Smooth muscle cell of the brain vasculature (primary cell): ENCODE measurements around the gene TRAK1.
A peak's percentile ranks its signal among the peaks of the same experiment; 100 is the strongest.

Experiments used
- DNase-seq: peaks from one replicate; pipeline ENCODE4 v3.0.0-alpha.2; 2012; ENCODE audit warnings: low read depth, low spot score

Gene TRAK1

DNA sequence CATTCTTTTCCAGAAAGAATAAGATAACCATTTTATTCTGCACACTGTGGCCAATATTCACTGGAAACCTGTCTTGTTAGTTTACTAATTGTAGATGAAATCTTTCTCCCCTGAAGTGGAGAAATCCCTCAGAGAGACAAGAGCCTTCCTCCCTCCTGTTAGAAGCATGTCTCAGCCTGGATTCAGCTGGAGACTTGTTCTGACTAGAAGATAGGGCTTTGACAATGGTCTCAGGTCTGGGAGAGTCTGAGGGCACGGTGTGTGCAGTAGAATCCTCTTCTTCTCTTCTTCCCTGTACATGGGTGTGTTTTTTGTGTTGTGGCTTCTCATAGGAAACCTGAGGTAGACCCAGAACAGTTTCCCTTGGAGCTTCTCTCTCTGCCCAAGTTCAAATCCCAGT, 154.9 kb downstream of the TRAK1 start:
- DNase-seq: no peak

DNA sequence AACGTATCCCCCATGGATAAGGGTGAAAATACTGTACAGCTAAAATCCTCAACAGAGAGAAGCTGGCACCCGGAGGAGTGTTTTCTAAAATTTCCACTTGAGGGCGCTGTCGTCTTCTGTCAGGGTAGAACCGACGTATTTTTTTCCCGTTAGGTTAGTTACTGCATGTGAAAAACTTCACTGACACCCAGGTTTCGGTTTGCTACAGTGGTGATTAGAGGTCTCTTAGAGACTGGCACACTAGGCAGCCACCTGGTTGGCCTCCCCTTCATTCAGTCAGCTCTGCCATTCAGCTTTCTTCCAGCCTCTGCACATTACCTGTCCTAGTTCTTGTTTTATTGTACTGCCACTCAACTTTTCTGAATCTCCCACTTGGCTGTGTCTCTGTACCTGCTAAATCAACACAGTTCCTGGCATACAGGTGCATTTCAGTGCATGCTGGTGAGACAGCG, 156.4 kb downstream of the TRAK1 start:
- DNase-seq: peak; percentile 23

- no peak for DNase-seq
These were observed 159.6 kb downstream of the TRAK1 start for GRCh38 chr3:42250761-42251160.

DNA sequence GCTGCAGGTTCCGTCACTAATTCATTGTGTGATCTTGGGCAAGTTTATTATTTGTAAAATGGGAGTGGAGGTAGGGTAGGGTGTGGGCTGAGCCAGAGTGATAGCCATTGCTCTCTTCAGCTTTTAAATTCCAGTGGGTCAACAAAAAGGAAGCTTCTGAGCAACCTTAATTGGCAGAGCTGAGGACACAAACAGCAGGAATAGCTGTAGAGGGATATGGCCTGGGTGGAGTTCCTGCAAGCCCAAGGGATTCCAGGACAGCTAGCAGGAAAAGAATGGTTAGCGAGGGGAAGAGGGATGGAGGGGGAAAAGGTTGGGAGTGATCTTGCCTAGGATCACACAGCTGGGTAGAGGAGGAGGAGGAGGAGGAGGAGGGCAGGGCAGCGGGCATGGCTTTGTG, 163.4 kb downstream of the TRAK1 start:
- no peak for DNase-seq

DNA sequence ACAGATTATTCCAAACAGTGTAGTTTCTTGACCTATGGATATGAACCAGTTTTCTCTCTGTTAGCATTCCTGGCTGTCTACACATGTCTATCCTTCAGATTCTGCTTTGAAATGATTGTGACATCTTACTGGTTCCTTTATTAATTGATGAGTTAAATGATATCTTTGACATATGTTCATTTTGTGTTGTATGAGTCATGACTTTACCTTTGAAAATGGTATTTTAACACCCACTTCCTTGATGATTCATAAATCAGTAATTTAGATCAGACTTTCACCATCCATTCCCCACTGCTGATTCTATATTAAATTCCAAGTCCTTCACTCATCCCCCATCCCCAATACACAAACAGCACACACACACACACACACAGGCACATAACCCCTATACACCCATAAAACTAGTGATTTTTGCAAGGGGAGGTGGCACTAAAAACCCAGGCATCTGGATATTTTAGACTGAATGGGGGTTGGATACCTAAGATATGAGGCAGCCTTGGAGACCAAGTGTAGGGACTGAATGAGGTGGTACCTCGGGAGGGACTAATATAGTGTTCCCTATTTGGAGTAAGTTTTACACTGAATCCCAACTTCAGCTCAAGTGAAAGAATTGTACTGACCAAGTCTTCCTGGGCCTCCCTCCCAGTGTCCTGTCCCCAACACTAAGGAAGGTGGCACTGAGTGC, 165.1 kb downstream of the TRAK1 start:
- DNase-seq: no peak

DNA sequence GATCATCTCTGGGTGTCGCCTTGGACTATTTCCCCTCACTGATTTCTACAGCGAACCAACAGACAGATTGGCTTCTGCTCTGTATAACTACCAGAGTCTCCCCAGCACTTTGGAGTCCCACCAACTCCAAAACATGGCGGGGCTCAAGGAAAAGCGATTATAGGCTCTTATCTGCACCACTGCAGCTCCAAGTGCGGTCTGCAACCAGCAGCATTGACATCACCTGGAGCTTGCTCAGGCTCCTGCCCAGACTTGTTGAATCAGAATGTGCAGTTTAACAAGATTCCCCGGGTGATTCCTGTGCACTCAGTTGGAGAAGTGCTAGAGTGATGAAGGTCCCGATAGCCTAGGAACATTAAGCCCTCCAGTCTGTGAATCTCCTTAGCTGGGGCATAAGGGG, 165.8 kb downstream of the TRAK1 start:
- DNase-seq: no peak

GRCh38 chr3:42262525-42262924, 171.4 kb downstream of the TRAK1 start:
- DNase-seq: no peak

GRCh38 chr3:42263354-42264346, 172.5 kb downstream of the TRAK1 start:
- DNase-seq: no peak

DNA sequence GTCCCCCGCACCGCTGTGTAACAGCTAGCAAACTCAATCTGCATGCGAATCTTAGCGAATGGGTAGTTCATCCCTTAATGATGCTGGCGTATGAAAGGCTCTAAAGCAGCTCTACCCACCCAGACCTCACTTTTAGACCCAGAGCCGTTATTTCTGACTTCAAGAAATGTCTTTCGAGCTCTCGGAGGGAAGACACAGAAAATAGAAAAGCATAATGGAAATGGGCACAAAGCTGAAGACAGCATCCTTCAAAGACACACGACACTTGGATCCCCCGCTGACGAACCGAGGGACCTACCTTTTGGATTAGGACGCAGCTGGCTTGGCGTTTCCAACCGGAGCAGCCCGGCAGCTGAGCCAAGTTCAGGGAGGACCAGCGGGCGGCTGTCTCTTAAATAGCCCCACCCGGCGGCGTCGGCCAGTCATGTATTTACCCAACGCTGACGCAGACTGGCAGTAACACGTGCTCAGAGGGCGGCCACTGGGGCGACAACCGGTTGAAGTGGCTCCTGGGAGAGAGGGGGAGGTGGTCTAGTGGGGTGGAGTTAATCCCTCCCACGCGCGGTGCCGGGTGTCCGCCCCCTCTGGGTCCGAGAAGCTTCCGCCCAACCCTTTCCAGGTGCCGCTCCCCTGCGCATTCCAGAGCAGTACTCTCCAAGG, 173.4 kb downstream of the TRAK1 start:
- DNase-seq: peak; percentile 9

GRCh38 chr3:42265059-42265991, 174.2 kb downstream of the TRAK1 start:
- DNase-seq: peak; percentile 6

GRCh38 chr3:42266085-42266484, 174.9 kb downstream of the TRAK1 start, which contains the start of gene CCK:
CCK (minus strand) TSS chr3:42266185; CDS start chr3:42263630, 2,555 bp downstream.
- DNase-seq: no peak

DNA sequence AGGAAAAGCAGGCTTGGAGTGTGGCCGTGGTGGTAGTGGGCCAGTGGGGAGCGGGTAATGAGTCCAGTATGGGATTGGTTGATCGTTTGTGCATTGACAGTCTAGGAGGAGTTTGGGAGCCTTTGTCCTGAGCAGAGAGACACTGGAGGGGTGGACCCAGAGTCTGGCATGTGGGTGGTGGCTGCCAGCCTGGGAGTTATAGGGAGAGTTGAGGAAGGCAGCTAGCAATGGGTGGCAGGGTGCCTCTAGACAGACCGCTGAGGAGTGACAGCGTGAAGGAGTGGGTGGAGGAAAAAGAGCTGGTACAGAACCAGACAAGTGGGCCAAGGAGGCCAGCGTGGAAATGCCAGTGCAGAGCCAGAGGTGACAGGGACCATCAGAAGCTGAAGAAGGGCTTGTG, 176.7 kb downstream of the TRAK1 start:
- no peak for DNase-seq

GRCh38 chr3:42269647-42270046, 178.5 kb downstream of the TRAK1 start:
- no peak for DNase-seq

DNA sequence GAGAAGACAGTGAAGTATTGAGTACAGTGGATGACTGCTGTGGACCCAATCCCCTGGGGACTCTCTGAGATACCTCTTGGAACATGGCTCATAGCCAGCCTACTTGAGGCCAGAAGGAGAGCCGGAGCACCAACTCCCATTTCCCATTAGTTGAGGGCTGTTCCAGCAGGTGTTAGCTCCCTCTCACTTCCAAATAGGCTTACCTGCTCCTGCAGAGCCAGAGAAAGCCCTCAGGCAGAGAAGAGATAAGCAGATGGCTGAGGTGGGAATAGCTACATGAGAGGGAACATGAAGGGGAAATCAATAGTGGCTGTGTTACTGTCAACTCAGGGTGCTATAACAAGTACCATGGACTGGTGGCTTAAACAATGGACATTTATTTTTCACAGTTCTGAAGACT, 179.4 kb downstream of the TRAK1 start:
- no peak for DNase-seq

GRCh38 chr3:42271786-42272185, 180.6 kb downstream of the TRAK1 start:
- DNase-seq: no peak

- no peak for DNase-seq
These were observed 182.2 kb downstream of the TRAK1 start for GRCh38 chr3:42273361-42273760.

GRCh38 chr3:42274266-42274665, 183.1 kb downstream of the TRAK1 start:
- DNase-seq: no peak

GRCh38 chr3:42275217-42275616, 184.1 kb downstream of the TRAK1 start:
- no peak for DNase-seq
